H1 (cell line): Measurements from ENCODE around the gene TRAPPC6A. TPM values are rescaled to one million over a fixed set of nuclear protein-coding genes. Genes with fewer than 3 reads are reported as not detected.
A peak's percentile ranks its signal among the peaks of the same experiment; 100 is the strongest.

Experiments used
- BACH1 ChIP-seq: IDR thresholded peaks from 2 replicates; pipeline ENCODE4 v1.6.1; 2012; ENCODE audit warnings: low read length, improper control_type of control experiment
- BRCA1 ChIP-seq: IDR thresholded peaks from 2 replicates; pipeline ENCODE4 v1.6.1; 2012; ENCODE audit warnings: low read depth, low read length, improper control_type of control experiment
- EZH2 ChIP-seq: fragments of 200-600 bp; sonication (generic); IDR thresholded peaks from 2 replicates; pipeline ENCODE4 v1.7.1; 2012; ENCODE audit warnings: low read depth, mild to moderate bottlenecking, moderate library complexity, low read length, inconsistent platforms; ENCODE audit not compliant: severe bottlenecking
- GTF2F1 ChIP-seq: IDR thresholded peaks from 2 replicates; pipeline ENCODE4 v1.6.1; 2012; ENCODE audit warnings: low read depth, low read length, improper control_type of control experiment, borderline replicate concordance
- HDAC2 ChIP-seq, 2 experiments: fragments of 300-600 bp in 1 of 2; sonication (generic) in 1 of 2; IDR thresholded peaks; 2 replicates each; pipeline ENCODE4 v1.6.1; 2011 to 2012; ENCODE audit warnings: low read depth in 2 of 2, low read length in 2 of 2, mild to moderate bottlenecking in 2 of 2, moderate library complexity in 2 of 2, borderline replicate concordance in 1 of 2, inconsistent platforms in 1 of 2
- HDAC6 ChIP-seq: IDR thresholded peaks from one replicate; pipeline ENCODE4 v1.7.1; 2012; ENCODE audit warnings: low read depth, mild to moderate bottlenecking, inconsistent platforms, low read length, moderate library complexity
- KDM4A ChIP-seq: IDR thresholded peaks from one replicate; pipeline ENCODE4 v1.7.1; 2012; ENCODE audit warnings: low read depth, mild to moderate bottlenecking, moderate library complexity, low read length, inconsistent platforms; ENCODE audit not compliant: severe bottlenecking
- KDM5A ChIP-seq: fragments of 200-600 bp; IDR thresholded peaks from 2 replicates; pipeline ENCODE4 v1.7.1; 2012; ENCODE audit warnings: mild to moderate bottlenecking, low read length, inconsistent platforms, mixed read lengths
- MAFK ChIP-seq: IDR thresholded peaks from 2 replicates; pipeline ENCODE4 v1.6.1; 2012; ENCODE audit warnings: low read depth, mild to moderate bottlenecking, improper control_type of control experiment, low read length
- POU5F1 ChIP-seq: IDR thresholded peaks from 2 replicates; pipeline ENCODE4 v1.6.1; 2011; ENCODE audit warnings: low read depth, mild to moderate bottlenecking, low read length, moderate library complexity
- RBBP5 ChIP-seq: IDR thresholded peaks from 2 replicates; pipeline ENCODE4 v1.7.1; 2012; ENCODE audit warnings: low read depth, mild to moderate bottlenecking, inconsistent platforms, low read length, moderate library complexity, borderline replicate concordance
- SAP30 ChIP-seq: fragments of 300-600 bp; sonication (generic); IDR thresholded peaks from 2 replicates; pipeline ENCODE4 v1.7.1; 2012; ENCODE audit warnings: low read length, moderate library complexity, mild to moderate bottlenecking, inconsistent platforms; ENCODE audit not compliant: insufficient read depth, insufficient replicate concordance
- SIX5 ChIP-seq: IDR thresholded peaks from 2 replicates; pipeline ENCODE4 v1.6.1; 2011; ENCODE audit warnings: mild to moderate bottlenecking, low read depth, low read length
- SRF ChIP-seq: IDR thresholded peaks from 2 replicates; pipeline ENCODE4 v1.6.1; 2011; ENCODE audit warnings: mild to moderate bottlenecking, low read depth, low read length, moderate library complexity
- SUZ12 ChIP-seq: fragments of 200-600 bp; sonication (generic); IDR thresholded peaks from 2 replicates; pipeline ENCODE4 v1.6.1; 2012; ENCODE audit warnings: mild to moderate bottlenecking, inconsistent platforms, low read length, moderate library complexity, mixed read lengths
- TAF1 ChIP-seq: IDR thresholded peaks from 2 replicates; pipeline ENCODE4 v1.6.1; 2011; ENCODE audit warnings: mild to moderate bottlenecking, low read depth, low read length
- polyA plus RNA-seq, 7 experiments: library from polyadenylated mRNA; depleted of rRNA in 3 of 7; stranded (reverse) in 5 of 7; unstranded in 2 of 7; fragments of >200 nt in 5 of 7; fragments of 200-250 nt in 2 of 7; gene quantifications; 1 replicate in 5 of 7; 2 replicates in 1 of 7; 4 replicates in 1 of 7; pipeline versions ENCODE4 v1.2.1 to v1.2.3, GENCODE V29; 2011 to 2013; ENCODE audit warnings: missing spikeins in 2 of 7, mixed read lengths in 2 of 7
- total RNA-seq: library from RNA; stranded (reverse); fragmentation: NEBNext Ultra II Directional; extraction: Animal tissue kit (Norgen Biotek cat#: 25700); gene quantifications from 2 replicates; pipeline ENCODE4 v1.2.1, GENCODE V29; 2021
- TF ChIP-seq, protein P1 (sequence below): IDR thresholded peaks from 2 replicates; pipeline ENCODE4 v1.6.1; 2011; ENCODE audit warnings: low read length, improper control_type of control experiment

TRAPPC6A gene
- total and polyA plus RNA-seq, 2 of the 8 experiments (the other 6 are each of a cell fraction or from before 2014, with no cell fraction given): 31.8 to 130 TPM

DNA sequence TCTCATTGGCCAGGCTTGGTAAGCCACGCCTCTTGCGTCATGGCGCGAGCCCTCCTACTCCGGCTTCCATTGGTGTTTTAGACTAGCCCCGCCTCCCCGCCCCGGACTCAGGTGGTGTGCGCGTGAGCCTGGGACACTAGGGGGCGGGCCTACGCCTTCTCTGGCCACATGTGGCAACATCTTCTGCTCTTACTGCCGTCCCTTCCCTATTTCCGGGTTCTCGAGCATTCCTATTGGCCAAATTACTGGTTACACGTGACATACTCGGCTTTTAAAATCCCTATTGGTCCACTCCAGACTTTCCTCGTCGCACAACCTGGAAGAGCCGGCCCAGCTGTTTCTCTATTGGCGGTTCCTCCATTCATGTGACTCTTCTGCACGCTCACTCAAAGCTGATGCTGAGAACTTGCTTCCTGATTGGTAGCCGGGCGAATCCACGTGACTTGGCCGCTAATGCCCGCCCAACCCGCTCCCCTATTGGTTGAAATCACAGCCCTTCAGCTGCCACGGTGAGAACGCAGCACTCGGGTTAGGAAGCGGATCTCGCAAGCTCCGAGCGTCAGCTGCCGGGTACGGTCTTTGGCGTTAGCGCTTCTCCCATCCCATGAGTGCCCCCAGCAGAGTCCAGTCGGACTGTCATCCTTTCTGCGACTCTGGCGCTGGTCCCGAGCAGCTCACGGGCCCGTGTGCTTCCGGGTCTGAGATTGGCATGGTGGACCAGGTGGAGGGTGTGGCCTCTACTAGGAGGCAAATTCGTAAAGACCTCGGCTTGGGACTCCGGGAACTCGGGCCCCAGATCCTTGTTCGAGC lies 430 bp upstream of the TRAPPC6A start, which contains the start of gene BLOC1S3 (continued):
- TF ChIP-seq RBBP5 (peak; percentile 50; the same call in 1 of the 2 replicates), SRF (no peak), SAP30 (peak; percentile 100), KDM4A (no peak), HDAC2 (IDR thresholded peaks at IDR 0.05; ENCODE audit: borderline replicate concordance in 1 of 2, low read depth in 2 of 2, low read length in 2 of 2) (peak; percentile 93 to 100), KDM5A (0 out of 2 replicates have a peak, but pooled peaks have one; percentile 23), HDAC6 (no peak), BRCA1 (no peak), POU5F1 (no peak), EZH2 (no peak), SIX5 (no peak), TAF1 (no peak), SUZ12 (no peak), MAFK (no peak), BACH1 (no peak), GTF2F1 (no peak)
- TF ChIP-seq, protein P1, sequence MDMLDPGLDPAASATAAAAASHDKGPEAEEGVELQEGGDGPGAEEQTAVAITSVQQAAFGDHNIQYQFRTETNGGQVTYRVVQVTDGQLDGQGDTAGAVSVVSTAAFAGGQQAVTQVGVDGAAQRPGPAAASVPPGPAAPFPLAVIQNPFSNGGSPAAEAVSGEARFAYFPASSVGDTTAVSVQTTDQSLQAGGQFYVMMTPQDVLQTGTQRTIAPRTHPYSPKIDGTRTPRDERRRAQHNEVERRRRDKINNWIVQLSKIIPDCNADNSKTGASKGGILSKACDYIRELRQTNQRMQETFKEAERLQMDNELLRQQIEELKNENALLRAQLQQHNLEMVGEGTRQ: peak; percentile 86
